Left colon (tissue), 2 donors: ENCODE measurements around the gene PTPRF. TPM values are rescaled to one million over a fixed set of nuclear protein-coding genes. Genes with fewer than 3 reads are reported as not detected.

Experiments
- ATAC-seq: fragments of 200-7000 bp; cut with Tn5 transposase; one replicate; pipeline ENCODE4 v1.9.1; 2020; ENCODE audit warnings: mild to moderate bottlenecking, moderate library complexity
- DNase-seq, 2 donors: peaks; one replicate each; pipeline ENCODE4 v3.0.0-alpha.2; 2020
- intact Hi-C, 2 donors: fragments of 100-400 bp; cut with DNase I in 1 of 2; cut with micrococcal nuclease in 1 of 2; formaldehyde crosslinking; loops; one replicate each; pipeline versions ENCODE4 v1.11.2 to v1.14.0; 2022; cut with DNase I, micrococcal nuclease
- total RNA-seq, 2 donors: library from RNA; stranded (reverse); fragmentation: NEBNext Ultra II Directional; extraction: Animal tissue kit (Norgen Biotek cat#: 25700); gene quantifications; one replicate each; pipeline ENCODE4 v1.2.1, GENCODE V29; 2021
- donor health status: DM: no; HTN: no; CAD: no.
- donor health status: DM: yes; HTN: yes; CAD: no.

PTPRF gene
- total RNA-seq, 2 donors from 2014 or later = 514 to 671 TPM

DNA sequence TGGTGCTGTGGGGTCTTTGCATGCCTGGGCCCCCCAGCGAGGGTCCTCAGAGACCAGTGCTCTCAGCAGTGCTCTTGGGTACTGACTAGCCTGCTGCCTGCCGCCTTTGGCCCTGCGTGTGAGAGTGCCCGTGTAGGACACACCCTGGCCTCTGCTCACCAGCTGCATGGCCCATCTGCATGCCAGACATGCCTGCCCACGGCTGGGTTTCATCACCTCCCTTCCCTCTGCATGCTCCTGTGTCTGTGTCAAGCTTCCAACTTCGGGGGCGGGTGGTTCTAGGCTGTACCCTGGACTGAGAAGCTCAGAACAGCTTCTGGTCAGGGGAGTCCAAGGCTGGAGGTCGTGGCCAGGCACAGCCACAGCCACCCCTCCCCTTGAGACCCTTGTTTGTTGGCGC is 56.9 kb downstream of the PTPRF start:
- DNase-seq = no peak
- ATAC-seq = no peak
- intact Hi-C loops = no loop called here

DNA sequence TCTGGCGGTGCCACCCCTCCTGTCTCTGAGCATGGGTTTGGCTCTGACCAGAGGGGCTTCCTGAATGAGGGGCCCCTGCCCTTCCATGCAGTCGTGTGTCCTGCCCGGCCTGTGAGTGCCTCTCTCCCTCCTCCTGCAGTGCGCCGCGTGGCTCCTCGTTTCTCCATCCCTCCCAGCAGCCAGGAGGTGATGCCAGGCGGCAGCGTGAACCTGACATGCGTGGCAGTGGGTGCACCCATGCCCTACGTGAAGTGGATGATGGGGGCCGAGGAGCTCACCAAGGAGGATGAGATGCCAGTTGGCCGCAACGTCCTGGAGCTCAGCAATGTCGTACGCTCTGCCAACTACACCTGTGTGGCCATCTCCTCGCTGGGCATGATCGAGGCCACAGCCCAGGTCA is 57.9 kb downstream of the PTPRF start:
- intact Hi-C loops = no loop called here
- ATAC-seq (no peak), DNase-seq (no peak)

DNA sequence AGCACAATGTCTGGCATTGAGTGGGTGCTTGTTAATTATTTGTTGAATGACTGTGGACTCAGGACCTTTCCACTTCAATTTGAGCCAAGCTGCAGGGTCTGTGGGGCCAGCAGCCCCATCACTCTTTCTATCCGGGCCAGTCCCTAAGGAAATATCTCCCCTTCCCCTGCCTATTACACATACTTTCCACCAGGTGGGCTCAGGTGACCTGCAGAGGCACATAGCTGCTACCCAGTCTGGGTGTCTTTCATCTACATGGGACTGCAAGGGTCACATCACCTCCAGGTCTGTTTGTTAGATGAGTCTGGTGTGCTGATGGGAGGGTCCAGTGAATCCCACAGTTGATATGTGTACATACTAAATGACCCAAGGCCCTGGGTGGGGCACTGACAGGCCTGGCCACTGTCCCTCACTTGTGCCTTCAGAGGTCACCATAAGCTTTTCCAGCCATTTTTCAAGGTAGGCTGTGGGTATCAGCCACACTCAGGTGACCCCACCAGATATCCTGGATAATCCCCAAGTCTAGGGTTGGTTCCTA is 59.8 kb downstream of the PTPRF start:
- intact Hi-C loops = no loop called here
- DNase-seq (no peak), ATAC-seq (no peak)

DNA sequence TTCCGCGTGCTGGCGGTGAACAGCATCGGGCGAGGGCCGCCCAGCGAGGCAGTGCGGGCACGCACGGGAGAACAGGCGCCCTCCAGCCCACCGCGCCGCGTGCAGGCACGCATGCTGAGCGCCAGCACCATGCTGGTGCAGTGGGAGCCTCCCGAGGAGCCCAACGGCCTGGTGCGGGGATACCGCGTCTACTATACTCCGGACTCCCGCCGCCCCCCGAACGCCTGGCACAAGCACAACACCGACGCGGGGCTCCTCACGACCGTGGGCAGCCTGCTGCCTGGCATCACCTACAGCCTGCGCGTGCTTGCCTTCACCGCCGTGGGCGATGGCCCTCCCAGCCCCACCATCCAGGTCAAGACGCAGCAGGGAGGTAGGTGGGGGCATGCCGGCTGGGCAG is 60.5 kb downstream of the PTPRF start:
- intact Hi-C loops = no loop called here

DNA sequence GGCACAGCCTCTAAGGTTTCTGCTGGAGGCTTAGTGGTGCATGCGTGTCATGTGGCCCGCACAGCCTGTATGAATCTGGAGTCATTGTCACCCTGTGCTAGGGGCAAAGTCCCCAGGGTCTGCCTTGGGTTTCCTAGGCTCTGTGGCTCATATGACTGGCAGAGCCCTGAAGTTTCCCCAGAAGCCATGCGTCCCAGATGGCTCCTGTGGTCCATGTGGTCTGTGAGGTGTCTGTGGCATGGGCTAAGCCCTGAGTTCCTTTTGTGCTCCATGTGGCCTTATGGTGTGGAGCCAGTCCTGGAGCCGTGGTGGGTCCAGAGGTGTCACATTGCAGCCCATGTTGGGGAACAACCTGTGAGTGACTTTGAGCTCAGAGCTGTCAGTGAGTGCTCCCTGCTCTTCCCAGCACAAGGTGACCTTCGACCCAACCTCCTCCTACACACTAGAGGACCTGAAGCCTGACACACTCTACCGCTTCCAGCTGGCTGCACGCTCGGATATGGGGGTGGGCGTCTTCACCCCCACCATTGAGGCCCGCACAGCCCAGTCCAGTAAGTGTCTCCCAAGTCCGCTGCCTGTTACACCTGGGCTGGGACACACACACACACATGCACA is 61.5 kb downstream of the PTPRF start:
- no peak for DNase-seq
- no peak for ATAC-seq
- intact Hi-C loops = no loop called here

More for the DNA sequence above, 60.5 kb downstream of the PTPRF start:
- ATAC-seq (no peak), DNase-seq (no peak)

DNA sequence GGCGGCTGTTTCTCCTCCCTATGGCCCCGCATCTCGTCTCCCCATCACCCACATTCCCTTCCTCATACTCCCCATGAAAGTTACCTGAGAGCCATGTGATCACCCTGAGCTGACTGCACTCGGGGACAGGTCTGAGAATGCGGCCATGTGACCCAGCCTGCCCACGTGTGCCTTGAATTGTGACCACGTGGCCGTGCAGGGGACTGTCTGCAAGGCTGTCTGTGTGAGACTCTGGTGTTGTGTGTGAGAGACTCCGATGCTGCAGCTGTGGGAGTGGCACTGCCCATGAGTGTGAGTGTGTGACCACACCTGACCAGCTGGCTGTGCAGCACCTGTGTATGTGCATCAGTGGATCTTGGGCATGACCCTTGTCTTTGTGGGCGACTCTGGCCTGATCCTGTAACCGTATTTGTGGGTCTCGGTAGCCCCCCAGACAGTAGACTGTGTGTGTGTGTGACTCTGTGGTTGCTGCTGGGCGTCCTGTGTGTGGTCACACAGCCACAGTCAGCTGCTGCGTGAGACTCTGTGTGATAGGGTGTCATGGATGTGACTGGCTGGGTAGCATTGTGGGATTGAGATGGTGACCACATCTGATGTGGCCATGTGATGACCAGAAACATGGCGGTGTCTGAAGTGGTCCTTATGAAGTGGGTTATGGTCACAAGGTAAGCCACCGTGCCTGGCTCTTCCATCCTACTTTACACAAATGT is 62.4 kb downstream of the PTPRF start:
- DNase-seq = no peak
- intact Hi-C loops = no loop called here
- no peak for ATAC-seq

DNA sequence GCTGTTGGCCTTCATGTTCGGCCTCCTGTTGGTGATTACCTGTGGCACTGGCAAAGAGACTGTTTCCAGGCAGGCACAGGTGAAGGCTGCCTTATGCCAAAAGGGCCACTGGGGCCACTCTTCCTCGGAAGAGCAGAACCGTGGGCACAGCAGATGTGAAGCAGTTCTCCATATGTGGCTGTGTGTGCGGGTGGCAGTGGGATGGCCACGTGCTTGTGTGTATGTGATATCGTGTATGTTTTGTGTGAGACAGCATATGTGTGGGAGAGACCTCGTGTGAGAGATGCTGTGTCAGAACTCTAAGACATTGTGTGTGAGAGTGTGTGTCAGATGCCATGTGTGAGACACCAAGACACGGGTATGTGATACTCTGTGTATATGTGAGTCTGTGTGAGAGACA is 65.9 kb downstream of the PTPRF start:
- ATAC-seq (no peak), DNase-seq (no peak)
- intact Hi-C loops = no loop called here

DNA sequence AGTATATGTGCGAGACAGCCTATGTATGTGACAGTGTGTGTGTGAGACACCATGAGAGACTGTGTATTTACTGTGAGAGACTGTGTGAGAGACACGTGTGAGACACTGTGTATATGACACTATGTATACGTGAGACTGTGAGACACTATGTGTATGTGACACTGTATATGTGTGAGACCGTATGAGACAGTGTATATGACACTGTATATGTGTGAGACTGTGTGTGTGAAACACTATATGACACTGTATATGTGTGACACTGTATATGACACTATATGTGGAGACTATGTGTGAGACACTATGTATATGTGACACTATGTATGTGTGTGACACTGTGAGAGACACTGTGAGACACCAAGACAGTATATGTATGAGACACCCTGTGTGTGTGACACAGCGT is 66.3 kb downstream of the PTPRF start:
- ATAC-seq (no peak), DNase-seq (no peak)
- intact Hi-C loops = no loop called here

DNA sequence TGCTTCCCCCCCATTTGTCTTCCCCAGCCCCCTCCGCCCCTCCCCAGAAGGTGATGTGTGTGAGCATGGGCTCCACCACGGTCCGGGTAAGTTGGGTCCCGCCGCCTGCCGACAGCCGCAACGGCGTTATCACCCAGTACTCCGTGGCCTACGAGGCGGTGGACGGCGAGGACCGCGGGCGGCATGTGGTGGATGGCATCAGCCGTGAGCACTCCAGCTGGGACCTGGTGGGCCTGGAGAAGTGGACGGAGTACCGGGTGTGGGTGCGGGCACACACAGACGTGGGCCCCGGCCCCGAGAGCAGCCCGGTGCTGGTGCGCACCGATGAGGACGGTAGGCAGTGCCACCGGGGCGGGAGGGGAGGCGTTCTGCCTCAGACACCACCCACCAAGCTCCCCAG is 67.0 kb downstream of the PTPRF start:
- no peak for DNase-seq
- intact Hi-C loops = no loop called here
- no peak for ATAC-seq

DNA sequence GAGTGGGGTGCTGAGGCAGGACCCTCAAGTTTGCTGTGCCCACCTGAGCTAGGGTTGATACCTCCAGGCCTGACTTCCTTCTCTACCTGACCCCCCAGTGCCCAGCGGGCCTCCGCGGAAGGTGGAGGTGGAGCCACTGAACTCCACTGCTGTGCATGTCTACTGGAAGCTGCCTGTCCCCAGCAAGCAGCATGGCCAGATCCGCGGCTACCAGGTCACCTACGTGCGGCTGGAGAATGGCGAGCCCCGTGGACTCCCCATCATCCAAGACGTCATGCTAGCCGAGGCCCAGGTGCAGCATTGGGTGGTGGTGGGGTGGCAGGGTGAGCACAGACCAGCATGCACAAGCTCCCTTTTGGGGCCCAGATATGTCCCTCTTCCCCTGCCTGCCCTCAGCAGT is 67.9 kb downstream of the PTPRF start:
- DNase-seq = no peak
- intact Hi-C loops = no loop called here
- no peak for ATAC-seq

DNA sequence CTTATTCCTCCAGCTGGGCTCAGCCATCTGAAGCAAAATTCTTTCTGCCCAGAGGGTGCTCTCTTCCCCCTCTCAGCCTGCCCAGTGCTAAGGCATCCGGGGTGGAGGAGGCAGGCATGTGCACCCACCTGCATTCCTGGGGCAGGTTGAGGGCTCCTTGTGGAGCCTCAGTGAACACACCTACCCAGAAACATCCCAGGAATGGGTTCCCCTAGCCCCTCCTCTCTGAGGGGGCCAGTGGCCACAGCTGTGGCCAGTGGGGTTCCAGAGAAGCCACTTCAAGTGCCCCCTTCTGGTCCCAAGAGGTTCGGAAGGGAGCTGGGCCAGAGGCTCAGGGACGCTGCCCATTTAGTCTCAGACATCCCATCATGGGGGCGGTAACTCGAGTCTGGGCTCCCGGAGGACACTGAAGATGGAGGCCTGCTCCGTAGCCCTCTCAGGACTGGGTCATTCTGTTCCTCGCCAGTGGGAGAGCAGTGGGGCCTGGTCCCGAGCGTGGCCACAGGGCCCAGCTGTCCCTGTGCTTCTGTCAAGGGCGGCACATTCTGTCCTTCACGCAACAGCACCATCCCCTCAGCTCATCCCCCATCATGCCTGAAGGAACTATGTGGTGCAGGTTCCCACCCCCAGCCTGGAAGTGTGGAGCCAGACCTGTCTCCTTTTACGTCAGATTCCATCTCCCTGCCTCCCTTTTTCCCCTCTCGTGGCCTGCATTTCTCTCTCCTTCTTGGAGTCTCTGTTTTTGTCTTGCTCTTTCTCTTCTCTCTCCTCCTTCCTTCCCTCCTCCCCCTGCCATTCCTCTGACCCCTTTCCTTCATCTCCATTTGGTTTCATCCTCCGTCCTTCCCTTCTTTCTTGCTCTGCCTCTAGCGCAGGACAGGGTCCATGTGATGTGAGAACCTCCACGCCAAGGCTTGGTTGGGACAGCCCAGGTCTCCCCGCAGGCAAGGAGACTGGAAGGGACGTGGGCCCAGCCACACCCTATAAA is 69.6 kb downstream of the PTPRF start:
- intact Hi-C loops = no loop called here
- no peak for ATAC-seq
- DNase-seq = no peak

DNA sequence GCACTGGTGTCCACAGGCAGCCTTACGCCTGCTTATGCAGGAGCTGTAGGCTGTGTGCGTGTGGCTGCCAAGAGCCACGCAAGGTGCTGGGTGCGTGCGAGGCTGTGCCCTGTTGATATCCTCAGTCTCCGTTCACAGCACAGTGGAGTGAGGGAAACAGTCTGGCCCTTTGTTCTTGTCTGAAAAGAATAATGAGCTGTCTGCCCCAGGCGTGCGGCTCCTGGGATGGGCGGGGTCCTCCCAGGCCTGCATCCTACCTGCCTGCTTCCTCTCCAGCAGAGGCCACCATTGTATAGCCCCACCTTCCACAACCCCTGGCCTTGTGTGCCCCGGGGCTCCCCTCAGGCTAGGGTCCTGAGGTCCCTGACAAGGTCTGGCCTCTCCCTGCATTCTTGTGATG is 72.3 kb downstream of the PTPRF start:
- intact Hi-C loops = no loop called here
- ATAC-seq = peak; percentile 16
- DNase-seq = no peak

DNA sequence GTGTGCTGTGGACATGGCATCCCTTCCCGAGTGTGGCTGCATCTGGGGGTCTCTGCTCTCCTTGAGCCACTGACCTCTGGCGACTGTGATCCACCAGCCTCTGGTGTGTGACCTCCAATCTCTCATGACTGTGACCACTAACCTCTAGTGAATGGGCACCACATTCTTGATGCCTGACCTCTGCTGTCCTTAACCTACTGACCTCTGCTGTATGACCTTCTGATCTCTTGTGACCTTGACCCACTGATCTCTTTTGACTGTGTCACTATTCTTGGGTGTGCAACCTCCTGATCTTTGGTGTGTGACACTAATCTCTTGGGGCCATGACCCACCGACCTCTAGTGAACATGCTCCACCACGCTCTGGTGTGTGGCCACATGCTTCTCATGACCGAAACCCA is 73.5 kb downstream of the PTPRF start:
- no peak for ATAC-seq
- no peak for DNase-seq
- intact Hi-C loops = no loop called here

DNA sequence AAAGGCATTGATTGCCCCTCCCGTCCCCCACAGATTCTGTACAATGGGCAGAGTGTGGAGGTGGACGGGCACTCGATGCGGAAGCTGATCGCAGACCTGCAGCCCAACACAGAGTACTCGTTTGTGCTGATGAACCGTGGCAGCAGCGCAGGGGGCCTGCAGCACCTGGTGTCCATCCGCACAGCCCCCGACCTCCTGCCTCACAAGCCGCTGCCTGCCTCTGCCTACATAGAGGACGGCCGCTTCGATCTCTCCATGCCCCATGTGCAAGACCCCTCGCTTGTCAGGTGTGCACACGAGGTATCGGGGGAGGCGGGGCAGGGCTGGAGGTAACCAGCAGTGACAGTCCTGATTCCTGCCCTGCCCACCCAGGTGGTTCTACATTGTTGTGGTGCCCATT is 74.5 kb downstream of the PTPRF start:
- no peak for ATAC-seq

DNA sequence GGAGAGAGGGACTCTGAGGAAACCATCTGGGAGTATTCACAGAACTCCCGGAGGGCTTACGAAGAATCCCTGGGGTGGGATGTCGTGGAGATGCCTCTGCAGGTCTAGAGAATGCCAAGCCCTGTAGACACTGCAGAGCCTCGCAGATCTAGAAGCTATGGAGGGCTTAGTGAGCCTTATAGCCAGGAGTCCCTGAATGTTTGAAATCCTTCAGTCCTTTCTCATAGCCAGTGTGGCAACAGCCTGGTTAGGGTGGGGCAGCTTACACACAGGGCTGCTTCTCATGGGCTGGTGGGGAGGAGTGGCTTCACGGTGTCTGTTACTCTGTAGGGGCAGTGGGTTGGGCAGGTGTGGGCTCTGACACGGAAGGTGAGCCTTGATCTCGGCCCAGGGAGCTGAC is 75.1 kb downstream of the PTPRF start:
- intact Hi-C loops = no loop called here
- ATAC-seq = no peak
- no peak for DNase-seq

More for the DNA sequence above, 74.5 kb downstream of the PTPRF start:
- intact Hi-C loops = no loop called here
- DNase-seq = no peak

DNA sequence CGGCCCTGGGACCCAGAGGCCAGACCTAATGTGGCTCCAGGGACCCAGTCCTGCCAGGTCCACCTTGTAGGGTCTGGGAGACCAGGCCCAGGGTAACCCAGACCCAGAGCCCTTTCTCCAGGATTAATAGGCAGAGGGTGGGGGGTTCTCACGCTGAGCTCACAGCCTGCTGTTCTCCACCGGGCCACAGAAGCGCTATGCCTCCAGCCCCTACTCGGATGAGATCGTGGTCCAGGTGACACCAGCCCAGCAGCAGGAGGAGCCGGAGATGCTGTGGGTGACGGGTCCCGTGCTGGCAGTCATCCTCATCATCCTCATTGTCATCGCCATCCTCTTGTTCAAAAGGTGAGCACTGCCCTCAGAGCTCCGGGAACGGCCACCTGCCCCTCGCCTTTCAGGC is 75.9 kb downstream of the PTPRF start:
- no peak for ATAC-seq
- intact Hi-C loops = no loop called here
- DNase-seq = no peak

DNA sequence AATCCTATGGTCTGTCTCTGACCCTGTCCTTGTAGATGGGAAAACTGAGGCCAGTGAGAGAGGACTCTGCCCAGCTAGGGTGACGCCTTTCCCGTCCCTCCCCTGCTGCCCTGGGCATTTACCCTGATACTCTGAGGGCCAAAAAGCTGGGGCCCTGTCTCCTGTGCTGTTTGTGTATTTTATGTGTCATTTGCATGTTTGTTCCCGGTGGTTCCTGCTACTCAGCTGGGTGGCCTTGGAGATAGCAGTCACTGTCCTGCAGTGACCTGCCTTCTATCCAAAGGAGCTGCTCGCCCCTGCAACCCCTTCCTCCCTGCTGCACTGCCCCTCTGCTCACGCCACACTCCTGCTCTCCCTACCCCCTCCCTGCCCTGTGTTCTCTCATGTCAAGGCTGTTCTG is 78.1 kb downstream of the PTPRF start:
- no peak for ATAC-seq
- no peak for DNase-seq
- intact Hi-C loops = no loop called here

DNA sequence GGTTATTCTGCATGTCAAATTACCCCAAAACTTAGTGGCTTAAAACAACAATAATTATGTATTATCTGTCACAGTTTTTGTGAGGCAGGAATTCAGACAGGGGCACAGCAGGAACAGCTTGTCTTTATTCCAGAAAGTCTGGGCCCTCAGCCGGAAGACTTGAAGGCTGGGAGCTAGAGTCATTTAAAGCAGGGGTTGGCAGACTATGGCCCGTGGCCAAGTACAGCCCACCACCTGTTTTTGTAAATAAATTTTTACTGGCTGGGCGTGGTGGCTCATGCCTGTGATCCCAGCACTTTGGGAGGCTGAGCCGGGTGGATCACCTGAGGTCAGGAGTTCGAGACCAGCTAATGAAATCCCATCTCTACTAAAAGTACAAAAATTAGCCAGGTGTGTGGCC is 79.7 kb downstream of the PTPRF start:
- peak in 1 of 2 donors; percentile 28 for DNase-seq
- peak; percentile 42 for ATAC-seq
- intact Hi-C loops = no loop called here

DNA sequence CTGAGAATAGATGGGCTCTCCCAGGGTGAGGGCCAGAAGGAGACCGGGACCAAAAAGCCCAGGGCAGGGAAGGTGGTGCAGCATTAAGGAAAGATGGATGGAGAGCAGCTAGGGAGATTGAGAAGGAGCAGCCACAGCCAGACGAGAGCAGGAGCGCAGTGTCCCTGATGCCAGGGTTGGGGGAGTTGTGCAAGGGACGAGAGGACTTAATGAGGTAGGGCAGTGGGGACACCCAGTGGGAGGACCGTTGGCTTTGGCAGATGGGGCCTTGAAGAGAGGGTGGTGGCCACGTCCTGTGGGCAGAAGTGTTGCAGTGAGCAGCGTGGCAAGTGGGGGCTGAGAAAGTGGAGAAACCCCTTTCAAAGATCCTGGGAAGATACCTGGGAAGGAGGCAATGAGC is 81.3 kb downstream of the PTPRF start:
- DNase-seq (no peak), ATAC-seq (no peak)
- intact Hi-C loops = no loop called here

DNA sequence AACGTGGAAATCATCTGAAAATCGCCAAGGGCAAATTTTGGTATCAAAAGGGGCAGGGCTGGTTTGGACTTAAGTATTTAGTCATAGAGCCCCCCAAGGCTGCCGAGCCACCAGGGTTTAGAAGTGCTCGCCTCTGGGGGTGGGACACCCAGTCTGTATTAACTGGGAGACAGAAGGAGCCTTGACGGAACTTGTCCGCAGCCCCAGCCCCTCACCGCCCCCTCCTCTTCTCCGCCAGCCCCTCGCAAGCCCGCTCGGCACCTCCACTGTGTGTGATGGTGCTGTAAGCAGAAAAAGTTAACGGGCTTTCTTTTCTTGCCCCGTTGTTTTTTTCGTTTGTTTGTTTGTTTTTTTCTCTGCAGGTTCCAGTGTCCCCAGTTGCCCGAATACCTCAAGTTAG is 81.7 kb downstream of the PTPRF start:
- intact Hi-C loops = no loop called here
- ATAC-seq (no peak), DNase-seq (no peak)
